Measurements from ENCODE around the gene ATP9B. TPM values are rescaled to one million over a fixed set of nuclear protein-coding genes. Genes with fewer than 3 reads are reported as not detected.

The ATP9B gene
- polyA plus RNA-seq, 1 of the 3 experiments (the other 2 are of a cell fraction) = 11.2 TPM

- H3K36me3 ChIP-seq (replicated peaks in 1 of 2; ENCODE audit: control insufficient read depth in 1 of 2, insufficient read depth in 2 of 2, low read length in 1 of 2) = no peaks in the 10 kb centered on the region
- no peak overlapping the region for H3K9ac ChIP-seq
- POLR2A ChIA-PET = no interaction called here
- H3K4me3 ChIP-seq (ENCODE audit: low read depth in 2 of 2, low read length in 1 of 2) = no peak overlapping the region
- no peaks in the 10 kb centered on the region for H3K9me3 ChIP-seq
- H3K4me1 ChIP-seq (ENCODE audit: control insufficient read depth in 1 of 2, insufficient read depth in 2 of 2, low read depth in 1 of 2, low read length in 1 of 2) = no peaks in the 10 kb centered on the region; a peak in 1 of 4 replicates
- H4K20me1 ChIP-seq (ENCODE audit: insufficient read depth) = no peaks in the 10 kb centered on the region
- WGBS (ENCODE audit: low lambda C conversion rate) = 17% methylated on average over 5 of the region's 5 CpGs
- CTCF ChIA-PET = no interaction called here
- peaks cover 9% of the 10 kb centered on the region; the same call in 1 of the 2 replicates for H3K27me3 ChIP-seq (ENCODE audit: insufficient read depth)
- H3F3A ChIP-seq (replicated peaks; ENCODE audit: insufficient read depth) = peaks cover 6% of the 10 kb centered on the region
- H3K27ac ChIP-seq (ENCODE audit: low read depth in 2 of 2, low read length in 1 of 2) = no peak overlapping the region
- TF ChIP-seq GATA2 (CRISPR knock-in tag; IDR thresholded peaks at IDR 0.05) = no peak
- no peak for TF ChIP-seq EZH2phosphoT487 (IDR thresholded peaks at IDR 0.05; ENCODE audit: borderline replicate concordance, low read depth)
- TF ChIP-seq CHD2 (IDR thresholded peaks at IDR 0.05; ENCODE audit: low read length, partially characterized antibody) = no peak
- TF ChIP-seq TEAD4 (IDR thresholded peaks at IDR 0.05; ENCODE audit: borderline replicate concordance, insufficient read depth) = no peak
- TF ChIP-seq, protein P1, sequence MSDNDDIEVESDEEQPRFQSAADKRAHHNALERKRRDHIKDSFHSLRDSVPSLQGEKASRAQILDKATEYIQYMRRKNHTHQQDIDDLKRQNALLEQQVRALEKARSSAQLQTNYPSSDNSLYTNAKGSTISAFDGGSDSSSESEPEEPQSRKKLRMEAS (IDR thresholded peaks at IDR 0.05; ENCODE audit: low read depth) = no peak
- no peak overlapping the region for H2AFZ ChIP-seq (ENCODE audit: low read depth)
- H3K79me2 ChIP-seq (ENCODE audit: insufficient read depth) = no peaks in the 10 kb centered on the region
- DNase-seq = no peak
- no peaks in the 10 kb centered on the region for H3K9me2 ChIP-seq
- H3K4me2 ChIP-seq = no peak overlapping the region
Observed at GRCh38 chr18:79064228-79064627, 5.0 kb upstream of the ATP9B start.

GRCh38 chr18:79065802-79066201, 3.4 kb upstream of the ATP9B start:
- Histone ChIP-seq H3K79me2 (ENCODE audit: insufficient read depth) (peaks cover 7% of the 10 kb centered on the region), H3K9ac (no peak overlapping the region), H3K4me1 (ENCODE audit: control insufficient read depth in 1 of 2, insufficient read depth in 2 of 2, low read depth in 1 of 2, low read length in 1 of 2) (peaks cover 4 to 8% of the 10 kb centered on the region in 2 experiments; a peak in 3 of 4 replicates), H3K27ac (ENCODE audit: low read depth in 2 of 2, low read length in 1 of 2) (no peak overlapping the region), H3F3A (replicated peaks; ENCODE audit: insufficient read depth) (peaks cover 10% of the 10 kb centered on the region), H4K20me1 (ENCODE audit: insufficient read depth) (no peaks in the 10 kb centered on the region), H2AFZ (ENCODE audit: low read depth) (no peak overlapping the region), H3K9me2 (no peaks in the 10 kb centered on the region), H3K36me3 (replicated peaks in 1 of 2; ENCODE audit: control insufficient read depth in 1 of 2, insufficient read depth in 2 of 2, low read length in 1 of 2) (no peaks in the 10 kb centered on the region), H3K4me3 (ENCODE audit: low read depth in 2 of 2, low read length in 1 of 2) (no peak overlapping the region), H3K27me3 (ENCODE audit: insufficient read depth) (no peaks in the 10 kb centered on the region), H3K9me3 (no peaks in the 10 kb centered on the region), H3K4me2 (no peak overlapping the region)
- CTCF ChIA-PET = no interaction called here
- DNase-seq = no peak
- POLR2A ChIA-PET = no interaction called here
- no peak for TF ChIP-seq EP300 (IDR thresholded peaks at IDR 0.05; ENCODE audit: borderline replicate concordance in 1 of 2, low read depth in 1 of 2, low read length in 1 of 2)
- no peak for TF ChIP-seq JUND (IDR thresholded peaks at IDR 0.05)
- 26% methylated on average over 2 of the region's 2 CpGs for WGBS (ENCODE audit: low lambda C conversion rate)

DNA sequence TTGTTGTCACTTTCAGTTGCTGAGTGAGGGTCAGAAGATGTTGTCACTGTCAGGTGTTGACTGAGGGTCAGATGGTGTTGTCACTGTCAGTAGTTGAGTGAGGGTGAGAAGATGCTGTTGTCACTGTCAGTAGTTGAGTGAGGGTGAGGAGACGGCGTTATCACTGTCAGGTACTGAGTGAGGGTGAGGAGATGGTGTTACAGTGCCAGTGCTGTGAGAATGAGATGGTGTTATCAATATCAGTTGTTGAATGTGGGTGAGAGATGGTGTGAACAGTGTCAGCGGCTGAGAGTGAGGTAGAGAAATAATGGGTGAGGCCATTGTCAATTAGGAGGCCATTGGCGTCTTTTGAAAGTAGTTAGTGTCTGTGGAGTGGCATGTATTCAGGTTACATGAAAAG, 1.6 kb upstream of the ATP9B start:
- ChIA-PET POLR2A (no interaction called here), CTCF (interaction anchor here (1.2 kb wide), 1 partner anchor 18 kb away, joined by 5 read pairs; no protein-coding TSS in a partner anchor)
- H3K9ac ChIP-seq = no peak overlapping the region
- peaks cover 4 to 8% of the 10 kb centered on the region in 2 experiments; a peak in 3 of 4 replicates for H3K4me1 ChIP-seq (ENCODE audit: control insufficient read depth in 1 of 2, insufficient read depth in 2 of 2, low read depth in 1 of 2, low read length in 1 of 2)
- 0 out of 2 replicates have a peak overlapping the region, but pooled peaks have one; percentile 81 for H2AFZ ChIP-seq (ENCODE audit: low read depth)
- no peak overlapping the region for H3K27ac ChIP-seq (ENCODE audit: low read depth in 2 of 2, low read length in 1 of 2)
- no peaks in the 10 kb centered on the region for H3K9me3 ChIP-seq
- H3K36me3 ChIP-seq (replicated peaks in 1 of 2; ENCODE audit: control insufficient read depth in 1 of 2, insufficient read depth in 2 of 2, low read length in 1 of 2) = no peaks in the 10 kb centered on the region
- no peaks in the 10 kb centered on the region for H3K9me2 ChIP-seq
- no peak overlapping the region for H3K4me3 ChIP-seq (ENCODE audit: low read depth in 2 of 2, low read length in 1 of 2)
- 96% methylated on average over 4 of the region's 4 CpGs for WGBS (ENCODE audit: low lambda C conversion rate)
- no peaks in the 10 kb centered on the region for H3K27me3 ChIP-seq (ENCODE audit: insufficient read depth)
- peaks cover 10% of the 10 kb centered on the region for H3F3A ChIP-seq (replicated peaks; ENCODE audit: insufficient read depth)
- H3K79me2 ChIP-seq (ENCODE audit: insufficient read depth) = peaks cover 26% of the 10 kb centered on the region
- H4K20me1 ChIP-seq (ENCODE audit: insufficient read depth) = no peaks in the 10 kb centered on the region
- DNase-seq = no peak
- no peak overlapping the region for H3K4me2 ChIP-seq
- no peak for TF ChIP-seq CTCF (IDR thresholded peaks at IDR 0.05)
- TF ChIP-seq FOXJ3 (CRISPR knock-in tag; IDR thresholded peaks at IDR 0.05) = no peak
- TF ChIP-seq, protein P2, sequence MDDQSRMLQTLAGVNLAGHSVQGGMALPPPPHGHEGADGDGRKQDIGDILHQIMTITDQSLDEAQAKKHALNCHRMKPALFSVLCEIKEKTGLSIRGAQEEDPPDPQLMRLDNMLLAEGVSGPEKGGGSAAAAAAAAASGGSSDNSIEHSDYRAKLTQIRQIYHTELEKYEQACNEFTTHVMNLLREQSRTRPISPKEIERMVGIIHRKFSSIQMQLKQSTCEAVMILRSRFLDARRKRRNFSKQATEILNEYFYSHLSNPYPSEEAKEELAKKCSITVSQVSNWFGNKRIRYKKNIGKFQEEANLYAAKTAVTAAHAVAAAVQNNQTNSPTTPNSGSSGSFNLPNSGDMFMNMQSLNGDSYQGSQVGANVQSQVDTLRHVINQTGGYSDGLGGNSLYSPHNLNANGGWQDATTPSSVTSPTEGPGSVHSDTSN (IDR thresholded peaks at IDR 0.05) = no peak
- no peak for TF ChIP-seq TEAD4 (IDR thresholded peaks at IDR 0.05; ENCODE audit: borderline replicate concordance, insufficient read depth)
- no peak for TF ChIP-seq POLR2AphosphoS5 (IDR thresholded peaks at IDR 0.05; ENCODE audit: low read depth, low read length)
- no peak for TF ChIP-seq NRF1 (IDR thresholded peaks at IDR 0.05; ENCODE audit: low read depth, low read length)
- TF ChIP-seq FOSL2 (IDR thresholded peaks at IDR 0.05; ENCODE audit: borderline replicate concordance, low read depth) = no peak
- TF ChIP-seq FOXM1 (IDR thresholded peaks at IDR 0.05; ENCODE audit: low read depth) = no peak
- no peak for TF ChIP-seq GABPA (IDR thresholded peaks at IDR 0.05; ENCODE audit: low read depth)
- no peak for TF ChIP-seq ZBTB33 (IDR thresholded peaks at IDR 0.05; ENCODE audit: borderline replicate concordance, low read depth)
- TF ChIP-seq MEF2A (IDR thresholded peaks at IDR 0.05; ENCODE audit: borderline replicate concordance, low read depth) = no peak
- no peak for TF ChIP-seq EP300 (IDR thresholded peaks at IDR 0.05; ENCODE audit: borderline replicate concordance in 1 of 2, low read depth in 1 of 2, low read length in 1 of 2)
- no peak for TF ChIP-seq MXI1 (IDR thresholded peaks at IDR 0.05; ENCODE audit: low read depth, low read length)
